HCT116 (cell line): ENCODE results near the gene ZNRF3.

ENCODE experiments used
- CEBPB ChIP-seq: IDR thresholded peaks from 2 replicates; pipeline ENCODE4 v1.6.1; 2012; ENCODE audit warnings: low read depth
- EGR1 ChIP-seq: IDR thresholded peaks from 2 replicates; pipeline ENCODE4 v1.6.1; 2012; ENCODE audit warnings: low read depth
- EZH2 ChIP-seq: fragments of 200-600 bp; sonication (generic); IDR thresholded peaks from 2 replicates; pipeline ENCODE4 v1.6.1; 2017; ENCODE audit warnings: antibody characterized with exemption, mixed run types
- EZH2phosphoT487 ChIP-seq: fragments of 200-600 bp; IDR thresholded peaks from 2 replicates; pipeline ENCODE4 v1.6.1; 2018; ENCODE audit warnings: antibody characterized with exemption, borderline replicate concordance
- POLR2A ChIP-seq: IDR thresholded peaks from 2 replicates; pipeline ENCODE4 v1.7.0; 2011; ENCODE audit warnings: borderline replicate concordance; ENCODE audit not compliant: insufficient read depth, insufficient read length; ENCODE audit errors: extremely low read depth
- POLR2AphosphoS5 ChIP-seq: IDR thresholded peaks from 2 replicates; pipeline ENCODE4 v1.6.1; 2011; ENCODE audit warnings: mild to moderate bottlenecking, low read depth, low read length, moderate library complexity
- SP1 ChIP-seq: IDR thresholded peaks from 2 replicates; pipeline ENCODE4 v1.6.1; 2012; ENCODE audit warnings: low read depth
- YY1 ChIP-seq: IDR thresholded peaks from 2 replicates; pipeline ENCODE4 v1.6.1; 2011; ENCODE audit warnings: low read length, low read depth, moderate library complexity, mild to moderate bottlenecking; ENCODE audit not compliant: insufficient replicate concordance; ENCODE audit errors: extremely low read depth
- TF ChIP-seq, protein P1 (sequence below): IDR thresholded peaks from 2 replicates; pipeline ENCODE4 v1.6.1; 2011; ENCODE audit warnings: mild to moderate bottlenecking, low read length, moderate library complexity; ENCODE audit not compliant: insufficient replicate concordance; ENCODE audit errors: extremely low read depth
- TF ChIP-seq, protein P2 (sequence below), 3 experiments: fragments of 200-600 bp in 1 of 3; sonication (generic) in 1 of 3; IDR thresholded peaks in 2 of 3; conservative IDR thresholded peaks in 1 of 3; 2 replicates each; pipeline ENCODE4 v1.5.1; 2012 to 2017; ENCODE audit warnings: low read depth in 2 of 3, low read length in 2 of 3, antibody characterized with exemption in 1 of 3, borderline replicate concordance in 1 of 3, control low read depth in 1 of 3, mild to moderate bottlenecking in 1 of 3, mixed read lengths in 1 of 3, mixed run types in 1 of 3, moderate library complexity in 1 of 3; ENCODE audit not compliant: insufficient read depth in 1 of 3
- TF ChIP-seq, protein P3 (sequence below): IDR thresholded peaks from 2 replicates; pipeline ENCODE4 v1.6.1; 2012; ENCODE audit warnings: low read depth

DNA sequence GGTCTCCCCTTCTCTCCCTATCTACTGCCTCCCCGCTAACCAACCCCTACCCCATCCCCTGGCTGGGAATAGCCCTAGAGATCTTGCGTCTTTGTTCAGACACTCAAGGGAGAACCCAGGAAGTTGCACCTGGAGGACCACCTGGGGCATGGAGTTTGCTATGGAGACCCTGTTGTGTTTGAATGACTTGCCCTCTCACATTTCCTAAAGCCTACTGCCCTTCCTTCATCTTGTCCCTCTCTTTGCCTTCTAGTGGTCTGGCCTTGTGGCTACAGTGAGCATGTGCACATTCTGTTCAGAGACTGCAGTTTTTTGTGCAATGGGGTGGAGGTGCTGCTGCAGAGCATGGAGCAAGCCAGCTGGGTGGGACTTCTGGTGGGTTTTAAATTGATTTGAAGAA lies 42.5 kb downstream of the ZNRF3 start:
- TF ChIP-seq, protein P1, sequence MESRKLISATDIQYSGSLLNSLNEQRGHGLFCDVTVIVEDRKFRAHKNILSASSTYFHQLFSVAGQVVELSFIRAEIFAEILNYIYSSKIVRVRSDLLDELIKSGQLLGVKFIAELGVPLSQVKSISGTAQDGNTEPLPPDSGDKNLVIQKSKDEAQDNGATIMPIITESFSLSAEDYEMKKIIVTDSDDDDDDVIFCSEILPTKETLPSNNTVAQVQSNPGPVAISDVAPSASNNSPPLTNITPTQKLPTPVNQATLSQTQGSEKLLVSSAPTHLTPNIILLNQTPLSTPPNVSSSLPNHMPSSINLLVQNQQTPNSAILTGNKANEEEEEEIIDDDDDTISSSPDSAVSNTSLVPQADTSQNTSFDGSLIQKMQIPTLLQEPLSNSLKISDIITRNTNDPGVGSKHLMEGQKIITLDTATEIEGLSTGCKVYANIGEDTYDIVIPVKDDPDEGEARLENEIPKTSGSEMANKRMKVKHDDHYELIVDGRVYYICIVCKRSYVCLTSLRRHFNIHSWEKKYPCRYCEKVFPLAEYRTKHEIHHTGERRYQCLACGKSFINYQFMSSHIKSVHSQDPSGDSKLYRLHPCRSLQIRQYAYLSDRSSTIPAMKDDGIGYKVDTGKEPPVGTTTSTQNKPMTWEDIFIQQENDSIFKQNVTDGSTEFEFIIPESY, result no peak
- TF ChIP-seq POLR2A (no peak), YY1 (no peak), POLR2AphosphoS5 (no peak), EZH2 (no peak), EZH2phosphoT487 (no peak), CEBPB (no peak), EGR1 (no peak), SP1 (no peak)
- TF ChIP-seq, protein P2, sequence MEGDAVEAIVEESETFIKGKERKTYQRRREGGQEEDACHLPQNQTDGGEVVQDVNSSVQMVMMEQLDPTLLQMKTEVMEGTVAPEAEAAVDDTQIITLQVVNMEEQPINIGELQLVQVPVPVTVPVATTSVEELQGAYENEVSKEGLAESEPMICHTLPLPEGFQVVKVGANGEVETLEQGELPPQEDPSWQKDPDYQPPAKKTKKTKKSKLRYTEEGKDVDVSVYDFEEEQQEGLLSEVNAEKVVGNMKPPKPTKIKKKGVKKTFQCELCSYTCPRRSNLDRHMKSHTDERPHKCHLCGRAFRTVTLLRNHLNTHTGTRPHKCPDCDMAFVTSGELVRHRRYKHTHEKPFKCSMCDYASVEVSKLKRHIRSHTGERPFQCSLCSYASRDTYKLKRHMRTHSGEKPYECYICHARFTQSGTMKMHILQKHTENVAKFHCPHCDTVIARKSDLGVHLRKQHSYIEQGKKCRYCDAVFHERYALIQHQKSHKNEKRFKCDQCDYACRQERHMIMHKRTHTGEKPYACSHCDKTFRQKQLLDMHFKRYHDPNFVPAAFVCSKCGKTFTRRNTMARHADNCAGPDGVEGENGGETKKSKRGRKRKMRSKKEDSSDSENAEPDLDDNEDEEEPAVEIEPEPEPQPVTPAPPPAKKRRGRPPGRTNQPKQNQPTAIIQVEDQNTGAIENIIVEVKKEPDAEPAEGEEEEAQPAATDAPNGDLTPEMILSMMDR (IDR thresholded peaks at IDR 0.05 in 2 of 3, conservative IDR thresholded peaks at IDR 0.05 in 1 of 3; ENCODE audit: borderline replicate concordance in 1 of 3, insufficient read depth in 1 of 3, low read depth in 2 of 3, low read length in 2 of 3), result 0 out of 6 replicates have a peak, but pooled peaks of 1 of the 3 experiments have one; percentile 6
- TF ChIP-seq, protein P3, sequence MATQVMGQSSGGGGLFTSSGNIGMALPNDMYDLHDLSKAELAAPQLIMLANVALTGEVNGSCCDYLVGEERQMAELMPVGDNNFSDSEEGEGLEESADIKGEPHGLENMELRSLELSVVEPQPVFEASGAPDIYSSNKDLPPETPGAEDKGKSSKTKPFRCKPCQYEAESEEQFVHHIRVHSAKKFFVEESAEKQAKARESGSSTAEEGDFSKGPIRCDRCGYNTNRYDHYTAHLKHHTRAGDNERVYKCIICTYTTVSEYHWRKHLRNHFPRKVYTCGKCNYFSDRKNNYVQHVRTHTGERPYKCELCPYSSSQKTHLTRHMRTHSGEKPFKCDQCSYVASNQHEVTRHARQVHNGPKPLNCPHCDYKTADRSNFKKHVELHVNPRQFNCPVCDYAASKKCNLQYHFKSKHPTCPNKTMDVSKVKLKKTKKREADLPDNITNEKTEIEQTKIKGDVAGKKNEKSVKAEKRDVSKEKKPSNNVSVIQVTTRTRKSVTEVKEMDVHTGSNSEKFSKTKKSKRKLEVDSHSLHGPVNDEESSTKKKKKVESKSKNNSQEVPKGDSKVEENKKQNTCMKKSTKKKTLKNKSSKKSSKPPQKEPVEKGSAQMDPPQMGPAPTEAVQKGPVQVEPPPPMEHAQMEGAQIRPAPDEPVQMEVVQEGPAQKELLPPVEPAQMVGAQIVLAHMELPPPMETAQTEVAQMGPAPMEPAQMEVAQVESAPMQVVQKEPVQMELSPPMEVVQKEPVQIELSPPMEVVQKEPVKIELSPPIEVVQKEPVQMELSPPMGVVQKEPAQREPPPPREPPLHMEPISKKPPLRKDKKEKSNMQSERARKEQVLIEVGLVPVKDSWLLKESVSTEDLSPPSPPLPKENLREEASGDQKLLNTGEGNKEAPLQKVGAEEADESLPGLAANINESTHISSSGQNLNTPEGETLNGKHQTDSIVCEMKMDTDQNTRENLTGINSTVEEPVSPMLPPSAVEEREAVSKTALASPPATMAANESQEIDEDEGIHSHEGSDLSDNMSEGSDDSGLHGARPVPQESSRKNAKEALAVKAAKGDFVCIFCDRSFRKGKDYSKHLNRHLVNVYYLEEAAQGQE, result no peak
